Esophagus squamous epithelium (tissue), 4 donors: ENCODE data around the gene ITPK1.

Experiments
- CTCF ChIP-seq, 6 experiments: fragments of 450-650 bp in 4 of 6; fragments of 200-600 bp in 2 of 6; sonication (generic) in 2 of 6; IDR thresholded peaks; one replicate each; pipeline ENCODE4 v1.5.1; 2016 to 2019; ENCODE audit warnings: antibody characterized with exemption in 6 of 6, mild to moderate bottlenecking in 4 of 6, moderate library complexity in 4 of 6
- POLR2A ChIP-seq, 4 donors: fragments of 450-650 bp; IDR thresholded peaks; one replicate each; pipeline ENCODE4 v1.6.1; 2017; ENCODE audit warnings: antibody characterized with exemption in 4 of 4, mild to moderate bottlenecking in 4 of 4, moderate library complexity in 3 of 4

- no peak for TF ChIP-seq CTCF (IDR thresholded peaks at IDR 0.05)
- no peak for TF ChIP-seq POLR2A (IDR thresholded peaks at IDR 0.05)
These were observed 154.8 kb downstream of the ITPK1 start for GRCh38 chr14:92960706-92961566.
